Brain microvascular endothelial cell (primary cell): ENCODE results near the gene UBE2E2.
A peak's percentile ranks its signal among the peaks of the same experiment; 100 is the strongest.

Experiments
- DNase-seq: peaks from one replicate; pipeline ENCODE4 v3.0.0-alpha.2; 2020
- H3K27ac ChIP-seq: fragments of 250-450 bp; sonication (Bioruptor Pico); 2 replicates; pipeline ENCODE4 v1.5.1; 2020; ENCODE audit warnings: mild to moderate bottlenecking, moderate library complexity
- H3K27me3 ChIP-seq: fragments of 250-450 bp; sonication (Bioruptor Pico); replicated peaks from 2 replicates; pipeline ENCODE4 v1.5.1; 2020; ENCODE audit warnings: mild to moderate bottlenecking
- H3K36me3 ChIP-seq: fragments of 250-450 bp; sonication (Bioruptor Pico); replicated peaks from 2 replicates; pipeline ENCODE4 v1.5.1; 2020; ENCODE audit warnings: mild to moderate bottlenecking
- H3K4me3 ChIP-seq: 2 replicates; pipeline ENCODE4 v1.5.1; 2011; ENCODE audit warnings: low read depth, mild to moderate bottlenecking, control low read depth, low read length, moderate library complexity
- in situ Hi-C: cut with HindIII; loops from 2 replicates; pipeline ENCODE4 v1.10.0; 2017; ENCODE audit warnings: low sequenced_read_pairs, low pct_ligation_motif_present
- TF ChIP-seq, protein P1 (sequence below): IDR thresholded peaks from 2 replicates; pipeline ENCODE4 v1.5.1; 2011; ENCODE audit warnings: low read depth, mild to moderate bottlenecking, moderate library complexity, low read length, control low read depth, inconsistent platforms; ENCODE audit errors: missing control alignments

The UBE2E2 gene

GRCh38 chr3:23368731-23369130 lies 165.6 kb downstream of the UBE2E2 start:
- DNase-seq, result no peak
- H3K27me3 ChIP-seq, result no peaks in the 10 kb centered on the region
- no peak overlapping the region for H3K4me3 ChIP-seq
- in situ Hi-C loops, result no loop called here
- no peak overlapping the region for H3K27ac ChIP-seq
- H3K36me3 ChIP-seq, result no peaks in the 10 kb centered on the region
- TF ChIP-seq, protein P1, sequence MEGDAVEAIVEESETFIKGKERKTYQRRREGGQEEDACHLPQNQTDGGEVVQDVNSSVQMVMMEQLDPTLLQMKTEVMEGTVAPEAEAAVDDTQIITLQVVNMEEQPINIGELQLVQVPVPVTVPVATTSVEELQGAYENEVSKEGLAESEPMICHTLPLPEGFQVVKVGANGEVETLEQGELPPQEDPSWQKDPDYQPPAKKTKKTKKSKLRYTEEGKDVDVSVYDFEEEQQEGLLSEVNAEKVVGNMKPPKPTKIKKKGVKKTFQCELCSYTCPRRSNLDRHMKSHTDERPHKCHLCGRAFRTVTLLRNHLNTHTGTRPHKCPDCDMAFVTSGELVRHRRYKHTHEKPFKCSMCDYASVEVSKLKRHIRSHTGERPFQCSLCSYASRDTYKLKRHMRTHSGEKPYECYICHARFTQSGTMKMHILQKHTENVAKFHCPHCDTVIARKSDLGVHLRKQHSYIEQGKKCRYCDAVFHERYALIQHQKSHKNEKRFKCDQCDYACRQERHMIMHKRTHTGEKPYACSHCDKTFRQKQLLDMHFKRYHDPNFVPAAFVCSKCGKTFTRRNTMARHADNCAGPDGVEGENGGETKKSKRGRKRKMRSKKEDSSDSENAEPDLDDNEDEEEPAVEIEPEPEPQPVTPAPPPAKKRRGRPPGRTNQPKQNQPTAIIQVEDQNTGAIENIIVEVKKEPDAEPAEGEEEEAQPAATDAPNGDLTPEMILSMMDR, result no peak

DNA sequence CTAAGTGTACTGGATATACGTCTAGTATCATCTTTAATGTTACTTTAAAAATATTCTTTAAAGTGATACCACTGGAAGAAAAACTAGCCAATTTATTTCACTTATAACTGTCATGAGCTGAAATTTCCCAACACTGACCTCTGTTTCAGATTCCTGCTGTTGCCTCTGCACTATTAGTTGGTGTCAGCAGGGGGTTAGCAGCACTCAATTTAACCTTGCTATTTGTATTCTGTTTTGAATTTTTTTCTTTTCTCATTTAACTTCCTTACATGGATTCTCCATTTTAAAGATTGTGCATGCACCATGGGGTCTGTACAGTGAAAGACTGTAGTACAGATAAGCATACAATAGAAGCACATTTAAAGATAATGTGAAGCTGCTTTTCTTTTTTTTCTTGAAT lies 169.2 kb downstream of the UBE2E2 start:
- Histone ChIP-seq H3K4me3 (no peak overlapping the region), H3K27me3 (no peaks in the 10 kb centered on the region), H3K36me3 (no peaks in the 10 kb centered on the region), H3K27ac (no peak overlapping the region)
- TF ChIP-seq, protein P1, result peak; percentile 17
- DNase-seq, result peak; percentile 1
- in situ Hi-C loops, result no loop called here

GRCh38 chr3:23376516-23377248 lies 173.6 kb downstream of the UBE2E2 start:
- H3K27ac ChIP-seq, result no peak overlapping the region
- in situ Hi-C loops, result no loop called here
- TF ChIP-seq, protein P1, result no peak
- H3K27me3 ChIP-seq, result no peaks in the 10 kb centered on the region
- no peak overlapping the region for H3K4me3 ChIP-seq
- no peak for DNase-seq
- no peaks in the 10 kb centered on the region for H3K36me3 ChIP-seq

DNA sequence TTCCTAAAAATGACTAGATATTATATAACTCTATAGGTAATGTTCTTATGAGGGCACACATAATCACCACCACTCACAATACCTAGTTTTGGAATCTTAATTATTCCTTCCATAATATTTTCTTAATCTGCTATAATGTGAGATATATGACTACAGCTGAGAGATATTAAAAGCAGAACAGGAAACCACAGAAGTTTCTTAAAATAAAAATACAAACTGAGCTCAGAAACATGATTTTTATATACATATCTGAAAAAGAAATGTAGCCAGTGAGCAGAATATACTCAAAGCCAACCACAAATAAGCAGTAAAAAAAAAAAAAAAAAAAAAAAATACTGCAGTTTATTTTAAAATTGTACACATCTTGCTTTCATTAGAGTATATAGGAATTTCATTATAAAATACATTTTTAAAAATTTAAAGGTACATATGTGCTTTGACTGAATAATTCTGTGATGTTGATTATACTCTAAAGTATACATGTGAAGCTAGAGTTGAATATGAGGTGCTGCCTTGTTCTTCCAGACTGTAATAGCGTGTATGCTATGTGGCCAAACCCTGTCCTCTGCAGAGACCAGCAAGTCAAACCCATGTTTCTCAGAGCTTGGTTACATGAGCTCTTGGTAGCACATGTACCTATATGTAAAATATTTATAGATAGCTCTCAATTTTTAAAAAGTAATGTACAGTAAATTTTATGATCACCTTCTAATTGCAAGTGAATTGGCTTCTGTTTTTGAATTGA lies 175.0 kb downstream of the UBE2E2 start:
- H3K27me3 ChIP-seq, result no peaks in the 10 kb centered on the region
- in situ Hi-C loops, result no loop called here
- DNase-seq, result no peak
- H3K4me3 ChIP-seq, result no peak overlapping the region
- H3K27ac ChIP-seq, result no peak overlapping the region
- TF ChIP-seq, protein P1, result no peak
- H3K36me3 ChIP-seq, result no peaks in the 10 kb centered on the region

GRCh38 chr3:23383875-23384274 lies 180.7 kb downstream of the UBE2E2 start:
- no peaks in the 10 kb centered on the region for H3K27me3 ChIP-seq
- DNase-seq, result no peak
- H3K36me3 ChIP-seq, result no peaks in the 10 kb centered on the region
- in situ Hi-C loops, result no loop called here
- no peak overlapping the region for H3K27ac ChIP-seq
- H3K4me3 ChIP-seq, result no peak overlapping the region
- TF ChIP-seq, protein P1, result no peak

DNA sequence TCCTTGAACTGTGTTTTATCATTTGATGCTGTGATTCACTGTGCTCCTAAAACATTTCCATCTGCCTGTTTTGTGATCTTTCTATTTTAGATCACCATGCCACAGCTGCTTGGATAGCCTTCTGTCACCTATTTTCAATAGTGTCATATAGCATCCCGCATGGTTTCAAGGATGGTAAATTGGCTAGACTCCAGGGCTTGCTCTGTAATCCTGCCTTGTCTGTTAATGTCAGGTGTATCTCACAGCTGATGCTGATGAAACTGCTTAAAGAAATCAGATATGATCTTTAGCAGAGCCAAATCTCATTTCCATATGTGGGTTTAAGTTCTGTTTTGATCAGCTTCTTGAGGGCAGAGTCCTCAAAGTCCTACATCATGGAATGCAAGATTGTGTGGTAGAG lies 182.2 kb downstream of the UBE2E2 start:
- H3K27ac ChIP-seq, result no peak overlapping the region
- no peaks in the 10 kb centered on the region for H3K36me3 ChIP-seq
- no peak overlapping the region for H3K4me3 ChIP-seq
- TF ChIP-seq, protein P1, result no peak
- H3K27me3 ChIP-seq, result no peaks in the 10 kb centered on the region
- in situ Hi-C loops, result no loop called here
- no peak for DNase-seq
